NB4 (cell line): ENCODE data around the gene ANO9.

Experiments
- CTCF ChIP-seq: IDR thresholded peaks from one replicate; pipeline ENCODE4 v1.5.1; 2012; ENCODE audit warnings: low read depth, low read length
- MAX ChIP-seq: IDR thresholded peaks from 2 replicates; pipeline ENCODE4 v1.6.1; 2011; ENCODE audit warnings: low read depth, low read length

- TF ChIP-seq CTCF, result no peak
- TF ChIP-seq MAX, result no peak
Measured at GRCh38 chr11:473962-474785, 32.4 kb upstream of the ANO9 start.
